CD14-positive monocyte (primary cell): ENCODE results near the gene MTMR1. TPM values are rescaled to one million over a fixed set of nuclear protein-coding genes. Genes with fewer than 3 reads are reported as not detected.

Experiments
- DNase-seq, 3 donors: peaks; one replicate each; pipeline ENCODE4 v3.0.0-alpha.2; 2011 to 2022
- H2AFZ ChIP-seq: 2 replicates; pipeline ENCODE4 v1.6.0; 2012; ENCODE audit warnings: mild to moderate bottlenecking, low read depth, low read length, inconsistent platforms; ENCODE audit not compliant: insufficient read depth, poor library complexity, severe bottlenecking
- H3K27ac ChIP-seq, 2 donors: 1 replicate in 1 of 2; 2 replicates in 1 of 2; pipeline ENCODE4 v1.5.1; 2012 to 2013; ENCODE audit warnings: low read length in 2 of 2, control low read depth in 1 of 2, inconsistent platforms in 1 of 2, low read depth in 1 of 2, mild to moderate bottlenecking in 1 of 2
- H3K27me3 ChIP-seq, 2 donors: one replicate each; pipeline versions ENCODE4 v1.6.0 to v1.6.1; 2011 to 2013; ENCODE audit warnings: low read length in 2 of 2; ENCODE audit not compliant: control insufficient read depth in 2 of 2, insufficient read depth in 2 of 2
- H3K36me3 ChIP-seq, 2 donors: replicated peaks in 1 of 2; 1 replicate in 1 of 2; 2 replicates in 1 of 2; pipeline versions ENCODE4 v1.5.1 to v1.6.1; 2012 to 2013; ENCODE audit warnings: low read length in 2 of 2, control low read depth in 1 of 2, inconsistent platforms in 1 of 2, mild to moderate bottlenecking in 1 of 2; ENCODE audit not compliant: insufficient read depth in 2 of 2, control insufficient read depth in 1 of 2
- H3K4me1 ChIP-seq, 2 donors: 1 replicate in 1 of 2; 2 replicates in 1 of 2; pipeline versions ENCODE4 v1.5.1 to v1.6.1; 2012 to 2013; ENCODE audit warnings: low read length in 2 of 2, control low read depth in 1 of 2, inconsistent platforms in 1 of 2, mild to moderate bottlenecking in 1 of 2, moderate library complexity in 1 of 2; ENCODE audit not compliant: insufficient read depth in 2 of 2, control insufficient read depth in 1 of 2
- H3K4me2 ChIP-seq: replicated peaks from 2 replicates; pipeline ENCODE3; 2012; ENCODE audit warnings: low read length, moderate library complexity, mild to moderate bottlenecking; ENCODE audit not compliant: poor library complexity, severe bottlenecking; ENCODE audit errors: extremely low read depth
- H3K4me3 ChIP-seq, 3 experiments: fragments of 200-600 bp in 1 of 3; sonication (generic) in 1 of 3; replicated peaks in 1 of 3; 1 replicate in 2 of 3; 2 replicates in 1 of 3; pipeline ENCODE4 v1.5.1; 2011 to 2013; ENCODE audit warnings: low read length in 3 of 3, mild to moderate bottlenecking in 3 of 3, control low read depth in 2 of 3, low read depth in 2 of 3, inconsistent platforms in 1 of 3, moderate library complexity in 1 of 3
- H3K79me2 ChIP-seq: 2 replicates; pipeline ENCODE4 v1.6.0; 2012; ENCODE audit warnings: mild to moderate bottlenecking, control low read depth, inconsistent platforms, low read length, moderate library complexity; ENCODE audit not compliant: insufficient read depth
- H3K9ac ChIP-seq: 2 replicates; pipeline ENCODE4 v1.6.0; 2017; ENCODE audit warnings: low read length, mild to moderate bottlenecking; ENCODE audit not compliant: insufficient read depth, poor library complexity, severe bottlenecking
- H3K9me3 ChIP-seq, 2 donors: replicated peaks in 1 of 2; 1 replicate in 1 of 2; 2 replicates in 1 of 2; pipeline versions ENCODE4 v1.5.1 to v1.6.1; 2012 to 2013; ENCODE audit warnings: low read length in 2 of 2, control low read depth in 1 of 2; ENCODE audit not compliant: control insufficient read depth in 1 of 2, insufficient read depth in 1 of 2
- H4K20me1 ChIP-seq: 2 replicates; pipeline ENCODE4 v1.6.0; 2012; ENCODE audit warnings: mild to moderate bottlenecking, low read length, control low read depth, moderate library complexity; ENCODE audit not compliant: insufficient read depth
- H3K27ac Mint-ChIP-seq, 7 donors: one replicate each; pipeline ENCODE4 v1.8.0; 2020; ENCODE audit warnings: mild to moderate bottlenecking in 7 of 7, mixed read lengths in 7 of 7, moderate library complexity in 6 of 7, inconsistent platforms in 2 of 7
- H3K27me3 Mint-ChIP-seq, 3 donors: one replicate each; pipeline ENCODE4 v1.8.0; 2021 to 2022; ENCODE audit warnings: low read depth in 3 of 3, mild to moderate bottlenecking in 3 of 3, mixed read lengths in 3 of 3, moderate library complexity in 3 of 3, inconsistent platforms in 1 of 3
- H3K36me3 Mint-ChIP-seq, 2 donors: one replicate each; pipeline ENCODE4 v1.8.0; 2020; ENCODE audit warnings: mixed read lengths in 2 of 2, inconsistent platforms in 1 of 2, mild to moderate bottlenecking in 1 of 2
- H3K4me1 Mint-ChIP-seq: one replicate; pipeline ENCODE4 v1.8.0; 2020; ENCODE audit warnings: mild to moderate bottlenecking, mixed read lengths
- H3K4me3 Mint-ChIP-seq, 2 donors: one replicate each; pipeline ENCODE4 v1.8.0; 2020; ENCODE audit warnings: mild to moderate bottlenecking in 2 of 2, mixed read lengths in 2 of 2, moderate library complexity in 1 of 2
- H3K9me3 Mint-ChIP-seq, 7 donors: one replicate each; pipeline ENCODE4 v1.8.0; 2020 to 2022; ENCODE audit warnings: mixed read lengths in 7 of 7, mild to moderate bottlenecking in 6 of 7, moderate library complexity in 6 of 7, inconsistent platforms in 2 of 7
- WGBS: methylation state at CpG from one replicate; pipeline ENCODE4 v1.1.5; 2013; ENCODE audit warnings: missing lambda C conversion rate; ENCODE audit not compliant: insufficient coverage; 5-methylcytosine and 5-hydroxymethylcytosine counted together
- intact Hi-C, 2 donors: fragments of 100-400 bp; cut with micrococcal nuclease; formaldehyde crosslinking; loops; one replicate each; pipeline versions ENCODE4 v1.15.0 to v1.15.1; 2023
- polyA plus RNA-seq, 3 donors: library from polyadenylated mRNA; depleted of rRNA in 1 of 3; unstranded in 2 of 3; stranded (reverse) in 1 of 3; fragments of 300-500 nt in 2 of 3; fragments of >200 nt in 1 of 3; fragmentation: Illumina TruSeq in 2 of 3; gene quantifications; 1 replicate in 2 of 3; 2 replicates in 1 of 3; pipeline ENCODE4 v1.2.3, GENCODE V29; 2012 to 2021
- TF ChIP-seq, protein P1 (sequence below): fragments of 200-600 bp; IDR thresholded peaks from one replicate; pipeline ENCODE4 v1.8.0; 2022; ENCODE audit warnings: antibody characterized with exemption, mild to moderate bottlenecking

The MTMR1 gene
- polyA plus RNA-seq, 3 donors: 5.8 to 16.6 (median 6.1) TPM

DNA sequence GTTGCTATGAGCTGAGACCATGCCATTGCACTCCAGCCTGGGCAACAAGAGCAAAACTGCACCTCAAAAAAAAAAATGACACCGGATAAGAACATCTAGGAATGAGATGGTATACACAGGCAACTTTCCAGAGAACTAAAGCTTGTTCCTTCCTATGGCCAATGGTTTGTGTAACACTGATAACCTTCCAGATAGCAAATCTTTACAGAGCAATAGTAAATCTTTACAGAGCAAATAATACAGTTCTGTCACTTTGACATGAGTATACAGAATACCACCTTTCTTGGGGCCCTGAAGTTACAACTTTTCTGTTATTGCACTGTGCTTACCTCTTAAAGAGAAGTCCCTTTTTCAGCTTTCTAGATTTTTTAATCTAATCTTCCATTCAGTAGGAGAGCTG lies 113.6 kb downstream of the MTMR1 start:
- Histone ChIP-seq H3K4me1 (no peaks in the 10 kb centered on the region), H4K20me1 (no peaks in the 10 kb centered on the region), H3K27me3 (no peaks in the 10 kb centered on the region), H3K4me3 (no peak overlapping the region), H3K27ac (no peak overlapping the region), H3K79me2 (no peaks in the 10 kb centered on the region), H2AFZ (no peak overlapping the region), H3K36me3 (peaks cover 0 to 4% of the 10 kb centered on the region in 2 donors), H3K4me2 (no peak overlapping the region), H3K9me3 (no peaks in the 10 kb centered on the region), H3K9ac (no peak overlapping the region)
- TF ChIP-seq, protein P1, sequence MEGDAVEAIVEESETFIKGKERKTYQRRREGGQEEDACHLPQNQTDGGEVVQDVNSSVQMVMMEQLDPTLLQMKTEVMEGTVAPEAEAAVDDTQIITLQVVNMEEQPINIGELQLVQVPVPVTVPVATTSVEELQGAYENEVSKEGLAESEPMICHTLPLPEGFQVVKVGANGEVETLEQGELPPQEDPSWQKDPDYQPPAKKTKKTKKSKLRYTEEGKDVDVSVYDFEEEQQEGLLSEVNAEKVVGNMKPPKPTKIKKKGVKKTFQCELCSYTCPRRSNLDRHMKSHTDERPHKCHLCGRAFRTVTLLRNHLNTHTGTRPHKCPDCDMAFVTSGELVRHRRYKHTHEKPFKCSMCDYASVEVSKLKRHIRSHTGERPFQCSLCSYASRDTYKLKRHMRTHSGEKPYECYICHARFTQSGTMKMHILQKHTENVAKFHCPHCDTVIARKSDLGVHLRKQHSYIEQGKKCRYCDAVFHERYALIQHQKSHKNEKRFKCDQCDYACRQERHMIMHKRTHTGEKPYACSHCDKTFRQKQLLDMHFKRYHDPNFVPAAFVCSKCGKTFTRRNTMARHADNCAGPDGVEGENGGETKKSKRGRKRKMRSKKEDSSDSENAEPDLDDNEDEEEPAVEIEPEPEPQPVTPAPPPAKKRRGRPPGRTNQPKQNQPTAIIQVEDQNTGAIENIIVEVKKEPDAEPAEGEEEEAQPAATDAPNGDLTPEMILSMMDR: no peak
- Mint-ChIP-seq H3K4me3 (no peak overlapping the region), H3K9me3 (peaks cover 0 to 5% (median 0%) of the 10 kb centered on the region in 7 donors), H3K36me3 (peaks cover 4 to 25% of the 10 kb centered on the region in 2 donors), H3K4me1 (no peaks in the 10 kb centered on the region), H3K27ac (no peak overlapping the region), H3K27me3 (peaks cover 0 to 2% (median 0%) of the 10 kb centered on the region in 3 donors)
- WGBS: no CpG with 5 or more reads among the region's 1 CpG
- intact Hi-C loops: no loop called here
- DNase-seq: no peak

DNA sequence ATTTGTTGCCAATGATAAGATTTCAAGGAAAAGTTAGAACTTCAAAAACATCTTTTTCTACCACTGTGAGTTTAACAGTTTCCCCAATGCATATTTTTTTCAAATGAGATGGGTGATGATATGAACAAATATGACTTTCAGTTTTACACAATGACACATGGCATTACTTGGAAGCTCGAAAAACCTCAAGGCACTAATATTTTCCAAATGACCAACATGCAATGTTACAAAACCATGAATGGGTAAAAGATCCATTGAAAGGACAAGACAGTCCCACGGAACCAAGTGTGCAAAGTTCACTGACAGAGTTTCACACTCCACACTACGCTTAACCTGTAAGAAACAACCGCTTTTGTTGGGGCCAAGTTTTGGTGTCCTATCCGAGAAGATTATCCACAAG lies 120.7 kb downstream of the MTMR1 start:
- no peak overlapping the region for H2AFZ ChIP-seq
- H3K27me3 Mint-ChIP-seq: no peaks in the 10 kb centered on the region
- H3K79me2 ChIP-seq: no peaks in the 10 kb centered on the region
- H3K9me3 ChIP-seq: no peaks in the 10 kb centered on the region
- H3K4me3 ChIP-seq: no peak overlapping the region
- H3K27ac ChIP-seq: peak overlapping the region in 1 of 2 donors; percentile 5
- H3K9me3 Mint-ChIP-seq: peaks cover 0 to 2% (median 0%) of the 10 kb centered on the region in 7 donors
- peaks cover 8% of the 10 kb centered on the region for H3K4me1 Mint-ChIP-seq
- H3K27ac Mint-ChIP-seq: no peak overlapping the region
- peaks cover 13 to 17% of the 10 kb centered on the region in 2 donors for H3K36me3 Mint-ChIP-seq
- peaks cover 0 to 4% of the 10 kb centered on the region in 2 donors for H3K4me1 ChIP-seq
- H3K36me3 ChIP-seq: peaks cover 0 to 7% of the 10 kb centered on the region in 2 donors
- no CpG with 5 or more reads among the region's 5 CpGs for WGBS
- no peak overlapping the region for H3K9ac ChIP-seq
- H3K4me3 Mint-ChIP-seq: no peak overlapping the region
- TF ChIP-seq, protein P1: no peak
- DNase-seq: no peak
- no peaks in the 10 kb centered on the region for H4K20me1 ChIP-seq
- intact Hi-C loops: no loop called here
- H3K27me3 ChIP-seq: no peaks in the 10 kb centered on the region
- no peak overlapping the region for H3K4me2 ChIP-seq

Other genes with a start within 250 kb of the MTMR1 start
- gene MTM1, start 124.8 kb upstream of the MTMR1 start, polyA plus RNA-seq: 10 to 100 TPM in 2 of 3 donors, 1 to 10 TPM in 1; 6.5 to 23.4 (median 17.0) TPM
- gene CD99L2, start 205.3 kb downstream of the MTMR1 start, polyA plus RNA-seq: 10 to 100 TPM; 13.1 to 18.4 (median 16.7) TPM